NCI-H2196 (cell line): ENCODE results near the gene DISP2.

Experiments
- DNase-seq: peaks from one replicate; lab custom pipeline; 2025; ENCODE audit not compliant: unreplicated experiment; lab: John Stamatoyannopoulos, UW

Gene DISP2

DNA sequence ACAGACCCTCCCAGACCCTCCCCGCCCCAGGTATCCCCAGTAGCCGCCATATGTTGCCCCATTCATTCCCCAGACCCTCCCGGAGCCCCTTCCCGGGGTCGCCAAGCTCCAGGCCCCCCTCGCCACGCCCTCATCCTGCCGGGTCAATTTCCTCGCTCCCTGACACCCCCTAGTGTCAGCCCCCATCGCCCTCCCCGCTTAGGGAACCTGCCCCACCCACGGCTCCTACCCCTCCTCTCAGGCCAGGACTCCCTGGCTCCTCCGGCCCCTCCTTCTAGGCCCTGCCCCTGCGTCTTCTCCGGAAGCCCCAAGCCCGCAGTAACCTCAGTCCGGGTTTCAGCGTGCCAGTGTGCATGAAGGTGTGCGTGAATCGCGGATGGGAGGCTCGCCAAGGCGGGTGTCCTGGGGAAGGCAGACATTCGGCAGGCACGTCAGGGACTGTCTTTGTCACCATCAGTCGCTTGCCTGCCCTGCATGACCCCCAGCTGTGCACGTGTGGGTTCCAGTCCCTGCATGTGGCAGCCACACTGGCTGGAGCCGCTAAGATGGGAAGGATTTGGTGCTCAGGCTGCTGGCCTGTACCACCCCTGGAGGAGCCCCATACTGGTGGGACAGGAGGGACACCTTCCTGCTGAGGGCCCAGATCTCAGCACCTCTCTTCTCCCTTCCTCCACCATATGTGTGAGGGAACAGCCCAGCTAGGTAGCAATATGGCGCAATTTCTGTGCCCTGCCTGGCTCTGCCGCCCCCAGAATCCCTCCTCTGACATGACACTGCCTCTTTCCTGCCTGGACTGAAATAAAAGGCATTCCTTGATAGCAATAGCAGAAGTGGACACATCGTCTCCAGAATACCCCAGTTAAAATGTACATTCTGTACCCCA, 693 bp downstream of the DISP2 start:
- no peak for DNase-seq

DNA sequence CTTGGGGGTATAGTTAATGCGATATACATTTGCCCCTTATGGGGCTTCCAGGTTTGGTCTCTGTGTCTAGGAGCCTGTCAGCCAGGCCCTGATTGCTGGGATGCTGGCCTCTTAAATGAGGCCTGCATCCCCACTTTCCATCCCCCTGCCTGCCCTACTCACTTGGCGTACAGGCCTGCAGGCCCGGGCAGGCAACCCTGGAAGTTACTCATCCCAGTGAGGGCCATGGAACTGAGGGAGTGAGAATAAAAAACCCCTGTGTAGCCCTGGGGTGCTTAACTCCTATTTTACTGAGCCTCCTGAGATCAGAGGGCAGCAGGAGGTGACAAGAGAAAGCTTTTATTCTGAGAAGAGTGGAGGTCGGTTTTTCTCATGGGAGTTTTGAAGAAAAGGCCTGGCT, 2.0 kb downstream of the DISP2 start:
- DNase-seq: no peak

DNA sequence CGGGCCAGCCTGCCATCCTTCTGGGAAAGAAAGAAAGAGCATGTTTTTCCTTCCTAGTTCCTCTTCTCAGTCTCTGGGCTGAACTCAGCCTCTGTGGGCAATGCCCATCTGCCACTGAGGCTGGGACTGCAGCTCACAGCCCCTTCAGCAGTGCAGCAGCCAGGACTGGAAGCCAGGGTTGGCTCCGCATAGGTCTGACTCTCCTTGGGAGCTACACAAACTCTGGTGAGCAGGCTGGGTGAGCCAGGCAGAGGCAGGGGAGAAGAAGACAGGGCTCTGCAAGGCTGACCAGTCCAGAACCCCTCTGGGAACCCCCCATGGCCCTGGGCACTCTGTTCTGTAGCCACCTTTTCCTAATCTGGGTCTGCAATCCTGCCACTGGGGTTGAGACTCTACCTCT, 3.6 kb downstream of the DISP2 start:
- DNase-seq: no peak

DNA sequence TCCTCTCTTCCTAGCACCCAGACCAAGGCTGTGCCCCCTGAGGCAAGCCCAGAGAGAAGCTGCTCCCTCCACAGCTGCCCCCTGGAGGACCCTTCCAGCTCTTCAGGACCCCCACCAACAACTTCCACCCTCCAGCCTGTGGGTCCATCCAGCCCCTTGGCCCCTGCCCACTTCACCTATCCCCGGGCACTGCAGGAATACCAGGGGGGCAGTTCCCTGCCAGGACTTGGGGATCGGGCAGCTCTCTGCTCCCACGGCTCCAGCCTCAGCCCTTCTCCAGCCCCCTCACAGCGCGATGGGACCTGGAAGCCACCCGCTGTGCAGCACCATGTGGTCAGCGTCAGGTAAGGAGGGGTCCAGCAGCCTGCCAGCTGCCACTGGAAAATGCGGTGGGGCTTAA, 5.6 kb downstream of the DISP2 start:
- no peak for DNase-seq

DNA sequence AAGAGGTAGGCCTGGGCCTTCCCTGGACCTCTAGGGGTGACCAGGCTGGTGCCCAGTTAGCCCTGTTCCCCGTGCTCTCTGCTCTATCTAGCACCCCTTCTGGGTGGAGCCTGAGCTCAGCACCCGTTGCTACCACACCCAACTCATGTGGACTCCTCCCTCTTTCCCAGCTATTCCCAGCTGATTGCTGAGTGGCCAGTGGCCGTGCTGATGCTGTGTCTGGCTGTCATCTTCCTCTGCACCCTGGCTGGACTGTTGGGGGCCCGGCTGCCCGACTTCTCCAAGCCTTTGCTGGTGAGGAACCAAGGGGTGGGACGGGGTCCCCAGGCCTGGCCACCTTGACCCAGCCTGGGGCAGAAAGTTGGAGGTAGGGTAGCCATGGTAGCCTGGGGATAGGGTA, 6.2 kb downstream of the DISP2 start:
- no peak for DNase-seq

DNA sequence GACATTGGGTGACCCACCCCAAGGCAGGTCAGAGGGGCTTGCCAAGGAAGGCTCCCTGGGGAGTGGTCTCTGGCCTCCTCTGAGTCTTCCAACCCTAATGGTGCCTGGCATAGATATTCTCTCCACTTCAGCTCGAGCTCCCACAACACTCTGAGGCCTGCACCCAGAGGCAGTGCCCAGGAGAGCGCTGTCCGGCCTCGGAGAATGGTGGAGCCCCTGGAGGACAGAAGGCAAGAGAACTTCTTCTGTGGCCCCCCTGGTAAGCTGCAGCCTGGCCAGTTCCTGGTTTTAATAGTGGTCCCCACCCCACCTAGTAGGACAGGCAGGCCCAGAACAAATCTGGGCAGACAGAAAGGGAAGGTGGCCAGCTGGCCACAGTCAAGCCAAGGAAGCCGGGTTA, 7.0 kb downstream of the DISP2 start:
- no peak for DNase-seq

DNA sequence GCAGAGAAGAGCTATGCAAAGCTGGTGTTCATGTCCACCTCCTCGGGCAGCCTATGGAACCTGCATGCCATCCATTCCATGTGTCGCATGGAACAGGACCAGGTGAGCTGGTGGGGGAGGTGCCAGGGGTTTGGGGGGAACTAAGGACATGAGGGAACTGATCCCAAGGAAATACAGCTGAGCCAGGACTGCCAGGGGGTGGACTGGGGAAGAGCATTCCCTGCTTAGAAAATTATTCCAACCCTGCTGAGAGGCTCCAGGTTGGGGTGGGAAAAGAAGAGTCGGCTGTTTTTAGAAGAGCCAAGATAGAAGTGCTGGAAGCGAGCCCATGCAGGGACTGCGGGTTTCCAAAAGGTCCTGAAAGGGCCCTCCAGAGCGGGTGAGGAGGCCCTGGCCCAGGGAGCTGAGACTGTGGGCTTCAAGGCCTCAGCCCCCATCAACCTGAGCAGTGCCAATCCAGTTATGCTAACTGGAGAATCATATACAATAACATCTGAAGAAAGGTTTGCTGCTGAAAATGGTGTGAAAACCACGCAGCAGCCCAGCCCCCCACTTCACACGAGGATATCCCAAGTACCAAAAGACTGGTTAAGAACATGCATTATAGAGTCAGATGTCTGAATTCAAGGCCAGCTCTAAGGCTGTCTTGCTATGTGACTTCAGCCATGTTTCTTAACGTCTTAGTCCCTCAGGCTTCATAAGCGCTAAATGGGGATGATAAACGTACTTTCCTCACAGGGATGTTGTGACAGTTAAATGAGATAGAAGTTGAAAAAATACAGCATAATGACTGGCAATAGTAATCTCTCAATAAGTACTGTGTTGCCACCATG, 7.8 kb downstream of the DISP2 start:
- no peak for DNase-seq

DNA sequence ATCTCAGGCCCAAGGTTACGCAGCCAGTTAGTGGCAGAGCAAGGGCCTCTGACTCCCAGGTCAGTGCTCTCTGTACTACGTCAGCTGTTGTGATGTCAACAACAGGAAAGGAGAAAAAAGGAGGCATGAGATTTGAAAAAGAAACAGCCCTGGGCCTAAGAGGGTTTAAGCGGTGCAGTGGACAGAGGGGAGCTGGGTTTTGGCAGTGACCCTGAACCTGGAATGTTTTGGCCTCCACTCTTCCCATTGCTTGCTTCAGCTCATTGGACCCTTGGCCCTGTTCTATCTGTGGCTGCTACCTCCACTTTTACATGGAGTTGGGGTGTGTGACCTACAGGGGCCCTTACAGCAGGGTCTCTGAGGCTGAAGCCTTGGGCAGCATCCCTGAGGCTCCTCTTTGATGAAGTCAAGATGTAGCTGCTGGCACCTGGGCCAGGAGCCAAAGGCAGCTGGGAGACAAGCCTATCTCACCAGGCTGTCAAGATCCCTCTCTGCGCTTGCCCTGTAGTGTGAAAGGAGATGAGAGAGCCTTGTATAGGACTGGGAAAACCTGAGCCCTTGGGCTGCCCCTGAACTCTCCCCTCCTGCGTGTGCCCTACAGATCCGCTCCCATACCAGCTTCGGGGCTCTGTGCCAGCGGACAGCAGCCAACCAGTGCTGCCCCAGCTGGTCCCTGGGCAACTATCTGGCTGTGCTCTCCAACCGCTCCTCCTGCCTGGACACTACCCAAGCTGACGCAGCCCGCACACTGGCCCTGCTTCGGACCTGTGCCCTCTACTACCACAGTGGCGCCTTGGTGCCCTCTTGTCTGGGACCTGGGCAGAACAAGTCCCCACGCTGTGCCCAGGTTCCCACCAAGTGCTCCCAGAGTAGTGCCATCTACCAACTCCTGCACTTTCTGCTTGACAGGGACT, 8.7 kb downstream of the DISP2 start:
- peak; percentile 61 for DNase-seq

DNA sequence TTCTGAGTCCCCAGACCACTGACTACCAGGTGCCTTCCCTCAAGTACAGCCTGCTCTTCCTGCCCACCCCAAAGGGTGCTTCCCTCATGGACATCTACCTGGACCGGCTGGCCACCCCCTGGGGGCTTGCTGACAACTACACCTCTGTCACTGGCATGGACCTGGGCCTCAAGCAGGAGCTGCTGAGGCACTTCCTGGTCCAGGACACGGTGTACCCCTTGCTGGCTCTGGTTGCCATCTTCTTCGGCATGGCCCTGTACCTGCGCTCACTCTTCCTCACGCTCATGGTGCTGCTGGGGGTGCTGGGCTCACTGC, 9.3 kb downstream of the DISP2 start:
- no peak for DNase-seq

DNA sequence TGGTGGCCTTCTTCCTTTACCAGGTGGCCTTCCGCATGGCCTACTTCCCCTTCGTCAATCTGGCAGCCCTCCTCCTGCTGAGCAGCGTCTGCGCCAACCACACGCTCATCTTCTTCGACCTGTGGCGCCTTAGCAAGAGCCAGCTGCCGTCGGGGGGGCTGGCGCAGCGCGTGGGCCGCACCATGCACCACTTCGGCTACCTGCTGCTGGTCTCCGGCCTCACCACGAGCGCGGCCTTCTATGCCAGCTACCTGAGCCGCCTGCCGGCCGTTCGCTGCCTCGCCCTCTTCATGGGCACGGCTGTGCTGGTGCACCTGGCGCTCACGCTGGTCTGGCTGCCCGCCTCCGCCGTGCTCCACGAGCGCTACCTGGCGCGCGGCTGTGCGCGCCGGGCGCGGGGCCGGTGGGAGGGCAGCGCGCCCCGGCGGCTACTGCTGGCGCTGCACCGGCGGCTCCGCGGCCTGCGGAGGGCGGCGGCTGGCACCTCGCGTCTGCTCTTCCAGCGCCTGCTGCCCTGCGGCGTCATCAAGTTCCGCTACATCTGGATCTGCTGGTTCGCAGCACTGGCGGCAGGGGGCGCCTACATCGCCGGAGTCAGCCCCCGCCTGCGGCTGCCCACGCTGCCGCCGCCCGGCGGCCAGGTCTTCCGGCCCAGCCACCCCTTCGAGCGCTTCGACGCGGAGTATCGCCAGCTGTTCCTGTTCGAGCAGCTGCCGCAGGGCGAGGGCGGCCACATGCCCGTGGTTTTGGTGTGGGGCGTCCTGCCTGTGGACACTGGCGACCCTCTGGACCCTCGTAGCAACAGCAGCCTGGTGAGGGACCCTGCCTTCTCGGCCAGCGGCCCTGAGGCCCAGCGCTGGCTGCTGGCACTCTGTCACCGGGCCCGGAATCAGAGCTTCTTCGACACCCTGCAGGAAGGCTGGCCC, 9.9 kb downstream of the DISP2 start:
- DNase-seq: no peak

DNA sequence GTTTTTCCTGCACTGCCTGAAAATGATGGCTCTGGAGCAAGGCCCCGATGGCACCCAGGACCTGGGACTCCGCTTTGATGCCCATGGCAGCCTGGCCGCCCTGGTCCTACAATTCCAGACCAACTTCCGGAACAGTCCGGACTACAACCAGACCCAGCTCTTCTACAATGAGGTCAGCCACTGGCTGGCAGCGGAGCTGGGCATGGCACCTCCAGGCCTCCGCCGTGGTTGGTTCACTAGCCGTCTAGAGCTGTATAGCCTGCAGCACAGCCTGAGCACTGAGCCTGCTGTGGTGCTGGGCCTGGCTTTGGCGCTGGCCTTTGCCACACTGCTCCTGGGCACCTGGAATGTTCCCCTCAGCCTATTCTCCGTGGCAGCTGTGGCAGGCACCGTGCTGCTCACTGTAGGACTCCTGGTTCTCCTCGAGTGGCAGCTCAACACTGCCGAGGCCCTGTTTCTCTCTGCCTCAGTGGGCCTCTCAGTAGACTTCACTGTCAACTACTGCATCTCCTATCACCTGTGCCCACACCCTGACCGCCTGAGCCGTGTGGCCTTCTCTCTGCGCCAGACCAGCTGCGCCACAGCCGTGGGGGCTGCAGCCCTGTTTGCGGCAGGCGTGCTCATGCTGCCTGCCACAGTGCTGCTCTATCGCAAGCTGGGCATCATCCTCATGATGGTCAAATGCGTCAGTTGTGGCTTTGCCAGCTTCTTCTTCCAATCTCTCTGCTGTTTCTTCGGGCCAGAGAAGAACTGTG, 10.9 kb downstream of the DISP2 start:
- DNase-seq: no peak

DNA sequence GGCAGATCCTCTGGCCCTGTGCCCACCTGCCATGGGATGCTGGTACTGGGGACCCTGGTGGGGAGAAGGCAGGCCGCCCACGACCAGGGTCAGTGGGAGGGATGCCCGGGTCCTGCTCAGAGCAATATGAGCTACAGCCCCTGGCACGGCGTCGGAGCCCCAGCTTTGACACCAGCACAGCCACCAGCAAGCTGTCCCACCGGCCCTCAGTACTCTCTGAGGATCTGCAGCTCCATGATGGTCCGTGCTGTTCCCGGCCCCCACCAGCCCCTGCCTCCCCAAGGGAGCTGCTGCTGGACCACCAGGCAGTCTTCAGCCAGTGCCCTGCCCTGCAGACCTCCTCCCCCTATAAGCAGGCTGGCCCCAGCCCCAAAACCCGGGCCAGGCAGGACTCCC, 11.5 kb downstream of the DISP2 start:
- no peak for DNase-seq

DNA sequence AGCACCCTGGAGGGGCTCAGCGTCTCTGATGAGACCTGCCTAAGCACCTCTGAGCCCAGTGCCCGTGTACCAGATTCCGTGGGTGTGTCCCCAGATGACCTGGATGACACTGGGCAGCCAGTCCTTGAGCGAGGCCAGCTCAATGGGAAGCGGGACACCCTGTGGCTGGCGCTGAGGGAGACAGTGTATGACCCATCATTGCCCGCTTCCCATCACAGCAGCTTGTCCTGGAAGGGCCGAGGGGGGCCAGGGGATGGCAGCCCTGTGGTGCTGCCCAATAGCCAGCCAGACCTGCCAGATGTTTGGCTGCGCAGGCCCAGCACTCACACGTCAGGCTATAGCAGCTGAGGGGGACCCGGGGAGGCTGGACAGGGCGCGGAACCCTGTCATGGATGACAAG, 12.0 kb downstream of the DISP2 start:
- no peak for DNase-seq

DNA sequence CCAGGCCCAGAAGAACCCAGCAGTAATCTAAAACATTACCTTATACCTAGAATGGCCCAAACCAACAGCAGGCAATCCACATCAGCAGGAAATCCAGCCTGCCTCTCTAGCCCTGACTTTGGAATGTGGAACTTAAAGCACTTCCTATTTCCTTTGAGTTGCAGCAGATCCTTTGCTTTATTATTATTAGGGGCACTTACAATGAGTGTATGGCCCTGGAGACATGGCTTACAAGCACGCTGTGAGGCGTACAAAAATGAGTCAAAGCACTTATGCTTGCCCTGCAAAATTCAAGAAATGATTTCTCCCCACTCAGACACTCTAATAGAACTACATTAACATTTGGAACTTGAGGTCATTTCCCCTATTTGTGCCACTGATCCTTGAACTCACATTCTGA, 15.0 kb downstream of the DISP2 start:
- no peak for DNase-seq

DNA sequence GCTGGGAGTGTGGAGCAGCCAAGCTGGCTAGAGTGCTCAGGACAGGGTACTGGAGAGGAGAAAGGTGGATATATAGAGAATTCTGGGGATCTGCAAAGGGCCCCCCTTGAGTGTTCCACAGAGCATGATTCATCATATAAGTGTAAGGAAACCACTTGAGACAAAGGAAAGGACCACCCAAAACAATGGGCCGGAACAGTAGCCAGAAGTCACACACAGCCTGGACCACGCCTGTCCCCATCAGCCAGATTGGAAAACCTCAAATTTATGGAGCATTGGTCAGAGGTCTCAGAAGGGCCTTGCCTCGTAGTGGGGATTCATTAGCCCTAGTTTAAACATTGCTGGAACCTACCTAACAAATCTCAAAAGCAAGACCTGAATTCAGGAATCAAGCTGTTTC, 19.6 kb downstream of the DISP2 start:
- no peak for DNase-seq

DNA sequence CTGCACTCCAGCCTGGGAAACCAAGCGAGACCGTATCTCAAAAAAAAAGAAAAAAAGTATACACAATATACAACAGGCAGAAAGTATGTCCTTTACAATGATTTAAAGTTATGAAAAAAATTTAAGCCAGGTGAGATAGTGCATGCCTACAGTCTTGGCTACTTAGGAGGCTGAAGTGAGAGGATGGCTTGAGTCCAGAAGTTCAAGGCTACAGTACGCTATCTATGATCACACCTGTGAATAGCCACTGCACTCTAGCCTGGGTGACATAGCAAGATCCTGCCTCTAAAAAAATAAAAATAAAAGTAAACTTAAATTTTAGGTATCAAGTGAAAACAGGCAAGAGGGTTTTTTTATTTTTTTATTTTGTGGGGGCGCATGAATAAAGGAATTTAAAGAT, 21.4 kb downstream of the DISP2 start:
- DNase-seq: no peak

DNA sequence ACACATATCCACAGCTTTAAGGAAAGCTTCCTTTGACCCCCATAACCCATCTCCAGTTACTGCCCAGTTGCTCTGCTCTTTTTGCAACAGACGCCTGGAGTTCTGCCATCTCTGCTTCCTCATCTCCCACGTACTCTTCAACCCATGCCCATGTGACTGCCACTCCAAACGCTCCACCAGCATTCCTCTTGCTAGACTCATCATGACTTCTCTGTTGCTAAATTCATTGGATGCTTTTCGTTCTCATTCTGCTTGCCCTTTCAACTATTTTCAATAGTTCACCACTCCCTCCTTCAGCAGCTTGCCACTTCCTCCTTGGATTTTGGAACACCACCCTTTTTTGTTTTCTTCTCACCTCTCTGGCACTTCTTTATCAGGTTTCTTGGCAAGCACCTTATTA, 21.8 kb downstream of the DISP2 start:
- peak; percentile 40 for DNase-seq

DNA sequence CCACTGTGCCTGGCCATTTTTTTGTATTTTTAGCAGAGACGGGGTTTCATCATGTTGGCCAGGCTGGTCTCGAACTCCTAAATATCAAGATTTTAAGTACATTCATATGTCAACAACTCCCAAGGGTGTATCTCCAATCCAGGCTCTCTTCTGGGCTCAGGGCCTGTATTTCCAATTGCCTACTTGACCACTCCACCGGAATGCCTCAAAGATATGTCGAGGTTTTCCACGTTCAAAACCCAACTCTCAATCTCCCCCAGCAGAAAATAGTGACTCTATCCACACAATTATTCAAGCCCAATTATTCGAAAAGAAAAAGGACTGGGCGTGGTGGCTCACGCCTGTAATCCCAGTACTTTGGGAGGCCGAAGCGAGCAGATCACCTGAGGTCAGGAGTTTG, 22.6 kb downstream of the DISP2 start:
- no peak for DNase-seq

DNA sequence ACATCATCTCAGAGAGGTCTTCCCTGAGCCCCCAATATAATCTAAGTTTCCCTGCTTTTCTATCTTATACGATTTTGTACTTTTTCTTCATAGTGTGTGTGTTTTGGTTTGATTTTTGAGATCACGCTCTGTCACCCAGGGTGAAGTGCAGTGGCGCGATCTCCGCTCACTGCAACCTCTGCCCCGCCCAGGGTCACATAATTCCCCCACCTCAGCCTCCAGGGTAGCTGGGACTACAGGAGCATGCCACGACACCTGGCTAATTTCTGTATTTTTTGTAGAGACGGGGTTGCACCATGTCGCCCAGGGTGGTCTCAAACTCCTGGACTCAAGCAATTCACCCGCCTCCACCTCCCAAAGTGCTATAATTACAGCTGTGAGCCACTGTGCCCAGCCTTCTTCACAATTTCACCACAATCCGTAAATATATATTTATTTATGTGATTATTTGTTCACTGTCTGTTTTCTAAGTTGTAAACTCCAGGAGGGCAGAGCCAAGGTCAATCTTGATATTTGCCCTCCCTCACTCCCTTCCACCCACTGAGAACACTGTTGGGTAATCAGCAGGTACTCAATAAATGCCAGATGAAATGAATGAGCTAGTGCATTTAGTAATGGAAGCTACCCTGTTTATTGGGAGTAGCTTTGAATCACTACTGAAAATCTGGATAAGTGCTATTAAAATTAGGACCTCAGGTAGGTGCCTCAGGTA, 24.0 kb downstream of the DISP2 start:
- no peak for DNase-seq
